GM12878 (cell line): ENCODE data around the gene DARS1. TPM values are rescaled to one million over a fixed set of nuclear protein-coding genes. Genes with fewer than 3 reads are reported as not detected.

ENCODE experiments used
- ATAC-seq: fragments of 200-7000 bp; cut with Tn5 transposase; 3 replicates; pipeline ENCODE4 v1.9.1; 2020; ENCODE audit warnings: mild to moderate bottlenecking, moderate library complexity
- BruUV-seq: library from RNA; stranded (reverse); fragments of 400-500 nt; replicated peaks from 2 replicates; lab custom pipeline; 2021; lab: Mats Ljungman, UMichigan
- CTCF ChIA-PET: fragments of 300-600 bp; sonication (Branson Sonifier 250); formaldehyde crosslinking; extraction: SDS; loops from one replicate; lab custom pipeline; 2021; ENCODE audit warnings: inconsistent platforms; lab: Yijun Ruan, JAX
- POLR2A ChIA-PET: fragments of 350-600 bp; formaldehyde crosslinking; extraction: SDS; loops from one replicate; lab custom pipeline; 2021; ENCODE audit warnings: inconsistent platforms; lab: Charles Lee
- RAD21 ChIA-PET: fragments of 300-600 bp; sonication (Branson Sonifier 250); formaldehyde crosslinking; loops from one replicate; lab custom pipeline; 2023; ENCODE audit warnings: antibody characterized with exemption; ENCODE audit not compliant: unreplicated experiment; lab: Charles Lee
- SMC1A ChIA-PET: fragments of 300-600 bp; sonication (Branson Sonifier 250); formaldehyde crosslinking; loops from one replicate; lab custom pipeline; 2023; ENCODE audit not compliant: unreplicated experiment, uncharacterized antibody; lab: Charles Lee
- DNase-seq: peaks from one replicate; pipeline ENCODE4 v3.0.0-alpha.2; 2011; ENCODE audit warnings: low read depth, low spot score
- FAIRE-seq: peaks from 3 replicates; lab custom pipeline; 2011; peaks lifted over from hg19 to GRCh38; lab: Jason Lieb, UNC
- H2AFZ ChIP-seq: 2 replicates; pipeline ENCODE4 v1.6.0; 2011; ENCODE audit warnings: low read depth, low read length, control low read depth; ENCODE audit not compliant: control insufficient read depth
- H3K27ac ChIP-seq: 2 replicates; pipeline ENCODE4 v1.5.1; 2011; ENCODE audit warnings: control low read depth; ENCODE audit not compliant: control insufficient read depth, insufficient read depth
- H3K27me3 ChIP-seq, 2 experiments: replicated peaks in 1 of 2; 2 replicates each; pipeline versions ENCODE4 v1.6.0 to v1.6.1; 2011; ENCODE audit warnings: low read length in 1 of 2; ENCODE audit not compliant: control insufficient read depth in 2 of 2, insufficient read depth in 2 of 2
- H3K36me3 ChIP-seq, 2 experiments: 2 replicates each; pipeline ENCODE4 v1.5.1; 2011; ENCODE audit warnings: low read length in 1 of 2; ENCODE audit not compliant: control insufficient read depth in 2 of 2, insufficient read depth in 2 of 2
- H3K4me1 ChIP-seq: 2 replicates; pipeline ENCODE4 v1.6.1; 2011; ENCODE audit warnings: mild to moderate bottlenecking, low read length, moderate library complexity, mixed read lengths; ENCODE audit not compliant: control insufficient read depth, insufficient read depth
- H3K4me2 ChIP-seq: 2 replicates; pipeline ENCODE4 v1.6.0; 2011; ENCODE audit warnings: control low read depth; ENCODE audit not compliant: control insufficient read depth, insufficient read depth
- H3K4me3 ChIP-seq: fragments of 200-600 bp; sonication (generic); 2 replicates; pipeline ENCODE4 v1.5.1; 2016
- H3K79me2 ChIP-seq: 2 replicates; pipeline ENCODE4 v1.6.0; 2011; ENCODE audit warnings: low read length; ENCODE audit not compliant: control insufficient read depth, insufficient read depth
- H3K9ac ChIP-seq: 2 replicates; pipeline ENCODE4 v1.8.0; 2011; ENCODE audit warnings: low read length, control low read depth, mixed read lengths; ENCODE audit not compliant: control insufficient read depth, insufficient read depth
- H3K9me3 ChIP-seq: replicated peaks from 3 replicates; pipeline ENCODE4 v1.5.1; 2011; ENCODE audit warnings: mild to moderate bottlenecking, low read length; ENCODE audit not compliant: control insufficient read depth, insufficient read depth
- H4K20me1 ChIP-seq: 2 replicates; pipeline ENCODE4 v1.6.0; 2011; ENCODE audit not compliant: control insufficient read depth, insufficient read depth
- BHLHE40 ChIP-seq, 2 experiments: fragments of 450-650 bp in 1 of 2; IDR thresholded peaks; 2 replicates each; pipeline ENCODE4 v1.6.1; 2011 to 2017; ENCODE audit warnings: low read depth in 2 of 2, borderline replicate concordance in 1 of 2, improper control_type of control experiment in 1 of 2, low read length in 1 of 2, mild to moderate bottlenecking in 1 of 2
- BRCA1 ChIP-seq: IDR thresholded peaks from 2 replicates; pipeline ENCODE4 v1.6.1; 2011; ENCODE audit warnings: low read depth, low read length, improper control_type of control experiment
- CEBPB ChIP-seq, 2 experiments: fragments of 150-350 bp in 1 of 2; IDR thresholded peaks; 2 replicates each; pipeline ENCODE4 v1.6.1; 2012 to 2014; ENCODE audit warnings: low read depth in 2 of 2, low read length in 2 of 2, borderline replicate concordance in 1 of 2, inconsistent platforms in 1 of 2
- FOS ChIP-seq: IDR thresholded peaks from 3 replicates; pipeline ENCODE4 v1.6.1; 2011; ENCODE audit warnings: borderline replicate concordance; ENCODE audit not compliant: insufficient read length; ENCODE audit errors: extremely low read depth
- HDAC6 ChIP-seq: fragments of 200-600 bp; sonication (generic); IDR thresholded peaks from one replicate; pipeline ENCODE4 v1.8.0; 2017; ENCODE audit warnings: antibody characterized with exemption; ENCODE audit not compliant: unreplicated experiment
- HSF1 ChIP-seq: fragments of 150-350 bp; IDR thresholded peaks from 2 replicates; pipeline ENCODE4 v1.6.1; 2014; ENCODE audit warnings: mild to moderate bottlenecking, low read depth, low read length
- IKZF1 ChIP-seq: fragments of 450-650 bp; conservative IDR thresholded peaks from 2 replicates; pipeline ENCODE4 v1.6.1; 2017; ENCODE audit warnings: antibody characterized with exemption, mild to moderate bottlenecking
- IRF4 ChIP-seq: IDR thresholded peaks from 2 replicates; pipeline ENCODE4 v1.6.1; 2011; ENCODE audit warnings: low read depth, low read length
- KDM1A ChIP-seq: fragments of 200-600 bp; sonication (generic); IDR thresholded peaks from 2 replicates; pipeline ENCODE4 v1.6.1; 2016; ENCODE audit warnings: borderline replicate concordance
- MEF2B ChIP-seq: fragments of 450-650 bp; IDR thresholded peaks from 2 replicates; pipeline ENCODE4 v1.6.1; 2018; ENCODE audit warnings: mild to moderate bottlenecking, moderate library complexity; ENCODE audit not compliant: partially characterized antibody, poor library complexity, severe bottlenecking
- MTA2 ChIP-seq: fragments of 450-650 bp; IDR thresholded peaks from 2 replicates; pipeline ENCODE4 v1.6.1; 2016; ENCODE audit warnings: low read depth, mild to moderate bottlenecking, moderate library complexity
- MTA3 ChIP-seq: IDR thresholded peaks from 2 replicates; pipeline ENCODE4 v1.6.1; 2012; ENCODE audit warnings: low read length, inconsistent platforms, borderline replicate concordance
- MYB ChIP-seq: fragments of 150-350 bp; IDR thresholded peaks from 2 replicates; pipeline ENCODE4 v1.6.1; 2014; ENCODE audit warnings: mild to moderate bottlenecking, low read depth, low read length, borderline replicate concordance
- PAX5 ChIP-seq: IDR thresholded peaks from 2 replicates; pipeline ENCODE4 v1.6.1; 2011; ENCODE audit warnings: low read depth, low read length, borderline replicate concordance
- POLR2AphosphoS2 ChIP-seq: IDR thresholded peaks from 2 replicates; pipeline ENCODE4 v1.6.1; 2011; ENCODE audit warnings: low read depth, mild to moderate bottlenecking, low read length, improper control_type of control experiment, moderate library complexity
- SMARCA5 ChIP-seq: fragments of 450-650 bp; IDR thresholded peaks from 2 replicates; pipeline ENCODE4 v1.6.1; 2017; ENCODE audit warnings: mild to moderate bottlenecking
- SREBF1 ChIP-seq: IDR thresholded peaks from 2 replicates; pipeline ENCODE4 v1.6.1; 2012; ENCODE audit warnings: mild to moderate bottlenecking, low read length
- TCF12 ChIP-seq: IDR thresholded peaks from 2 replicates; pipeline ENCODE4 v1.6.1; 2011; ENCODE audit warnings: low read depth, mild to moderate bottlenecking, low read length
- ZNF217 ChIP-seq: fragments of 450-650 bp; IDR thresholded peaks from 2 replicates; pipeline ENCODE4 v1.6.1; 2017; ENCODE audit warnings: antibody characterized with exemption, mild to moderate bottlenecking
- WGBS: methylation state at CpG from one replicate; pipeline ENCODE4 v1.1.6; 2016; ENCODE audit warnings: low lambda C conversion rate; ENCODE audit not compliant: insufficient replicate concordance, insufficient coverage; ENCODE audit errors: missing lambda C conversion rate; 5-methylcytosine and 5-hydroxymethylcytosine counted together
- in situ Hi-C: fragments of 300-500 bp; cut with MboI; formaldehyde crosslinking; loops from 9 replicates; pipeline ENCODE4 v1.14.3; 2018; ENCODE audit warnings: mixed read lengths
- intact Hi-C: fragments of 100-400 bp; cut with micrococcal nuclease; formaldehyde crosslinking; loops from one replicate; pipeline ENCODE4 v1.14.2; 2022; ENCODE audit not compliant: unreplicated experiment
- polyA plus RNA-seq, 11 experiments: library from polyadenylated mRNA; depleted of rRNA in 4 of 11; unstranded in 6 of 11; stranded (reverse) in 5 of 11; fragments of >200 nt; fragmentation: Nextera tagmentation in 4 of 11; fragmentation: Illumina TruSeq in 1 of 11; extraction: Ambion mirVana in 4 of 11; extraction: Trizol in 1 of 11; gene quantifications; 1 replicate in 1 of 11; 2 replicates in 10 of 11; pipeline versions ENCODE4 v1.2.1 to v1.2.3, GENCODE V29; 2011 to 2016; ENCODE audit warnings: inconsistent platforms in 2 of 11, missing spikeins in 2 of 11, low read depth in 1 of 11
- total RNA-seq, 4 experiments: library from RNA; depleted of rRNA in 3 of 4; stranded (reverse); fragments of >200 nt in 3 of 4; fragmentation: Illumina TruSeq in 1 of 4; extraction: Trizol in 1 of 4; gene quantifications; 2 replicates each; pipeline versions ENCODE4 v1.2.1 to v1.2.3, GENCODE V29; 2013 to 2021
- TF ChIP-seq, protein P1 (sequence below): IDR thresholded peaks from 2 replicates; pipeline ENCODE4 v1.6.1; 2012; ENCODE audit warnings: mild to moderate bottlenecking, low read depth, low read length

Gene DARS1
- total and polyA plus RNA-seq, 10 of the 15 experiments (the other 5 are each of a cell fraction or from before 2014, with no cell fraction given) = 91.0 to 387 (median 137) TPM

- no peaks in the 10 kb centered on the region for H3K9me3 ChIP-seq
- intact Hi-C loops = loop anchor here (1.0 to 5.0 kb wide), 6 partner anchors 33 to 397 kb away; no protein-coding TSS in a partner anchor
- in situ Hi-C loops = no loop called here
- peak overlapping the region; percentile 95 for H3K27ac ChIP-seq
- peaks cover 35% of the 10 kb centered on the region for H3K79me2 ChIP-seq
- FAIRE-seq (peak; percentile 52), ATAC-seq (peak; percentile 66), DNase-seq (peak; percentile 69)
- H3K27me3 ChIP-seq = no peaks in the 10 kb centered on the region
- peak overlapping the region; percentile 78 for H2AFZ ChIP-seq
- peak overlapping the region; percentile 88 for H3K4me3 ChIP-seq
- H3K36me3 ChIP-seq = peaks cover 0 to 3% of the 10 kb centered on the region in 2 experiments; a peak in 2 of 4 replicates
- H3K4me2 ChIP-seq = peak overlapping the region; percentile 55
- ChIA-PET RAD21 (interaction anchor here (0.6 to 6.8 kb wide), 26 partner anchors 11 to 398 kb away, joined by 3 to 88 read pairs (median 4); no protein-coding TSS in a partner anchor), POLR2A (interaction anchor here (1.0 to 8.9 kb wide), 18 partner anchors 8 to 455 kb away, joined by 3 to 68 read pairs (median 4); partner anchors contain the start of gene ZRANB3), CTCF (interaction anchor here (0.6 to 4.3 kb wide), 10 partner anchors 12 to 399 kb away, joined by 3 to 42 read pairs (median 4); no protein-coding TSS in a partner anchor), SMC1A (interaction anchor here (0.6 to 15.2 kb wide), 20 partner anchors 11 to 406 kb away, joined by 3 to 153 read pairs (median 4); no protein-coding TSS in a partner anchor)
- TSS peak; percentile 84 for BruUV-seq
- peaks cover 4% of the 10 kb centered on the region for H3K4me1 ChIP-seq
- peak overlapping the region; percentile 98 for H3K9ac ChIP-seq
- H4K20me1 ChIP-seq = no peaks in the 10 kb centered on the region
- 18% methylated on average over 19 of the region's 19 CpGs for WGBS
- TF ChIP-seq POLR2AphosphoS2 (0 out of 2 replicates have a peak, but pooled peaks have one; percentile 1), SMARCA5 (0 out of 2 replicates have a peak, but pooled peaks have one; percentile 49), MEF2B (no peak), BHLHE40 (IDR thresholded peaks at IDR 0.05; ENCODE audit: borderline replicate concordance in 1 of 2, low read depth in 2 of 2, low read length in 1 of 2) (no peak), PAX5 (no peak), HSF1 (0 out of 2 replicates have a peak, but pooled peaks have one; percentile 9), TCF12 (no peak), MYB (no peak), MTA2 (peak; percentile 64), KDM1A (no peak), ZNF217 (no peak), IRF4 (peak; percentile 37; the same call in 1 of the 2 replicates), FOS (no peak), BRCA1 (no peak), HDAC6 (no peak), CEBPB (IDR thresholded peaks at IDR 0.05; ENCODE audit: borderline replicate concordance in 1 of 2, low read depth in 2 of 2, low read length in 2 of 2) (no peak), IKZF1 (no peak; the same call in 1 of the 2 replicates), SREBF1 (no peak), MTA3 (no peak)
- TF ChIP-seq, protein P1, sequence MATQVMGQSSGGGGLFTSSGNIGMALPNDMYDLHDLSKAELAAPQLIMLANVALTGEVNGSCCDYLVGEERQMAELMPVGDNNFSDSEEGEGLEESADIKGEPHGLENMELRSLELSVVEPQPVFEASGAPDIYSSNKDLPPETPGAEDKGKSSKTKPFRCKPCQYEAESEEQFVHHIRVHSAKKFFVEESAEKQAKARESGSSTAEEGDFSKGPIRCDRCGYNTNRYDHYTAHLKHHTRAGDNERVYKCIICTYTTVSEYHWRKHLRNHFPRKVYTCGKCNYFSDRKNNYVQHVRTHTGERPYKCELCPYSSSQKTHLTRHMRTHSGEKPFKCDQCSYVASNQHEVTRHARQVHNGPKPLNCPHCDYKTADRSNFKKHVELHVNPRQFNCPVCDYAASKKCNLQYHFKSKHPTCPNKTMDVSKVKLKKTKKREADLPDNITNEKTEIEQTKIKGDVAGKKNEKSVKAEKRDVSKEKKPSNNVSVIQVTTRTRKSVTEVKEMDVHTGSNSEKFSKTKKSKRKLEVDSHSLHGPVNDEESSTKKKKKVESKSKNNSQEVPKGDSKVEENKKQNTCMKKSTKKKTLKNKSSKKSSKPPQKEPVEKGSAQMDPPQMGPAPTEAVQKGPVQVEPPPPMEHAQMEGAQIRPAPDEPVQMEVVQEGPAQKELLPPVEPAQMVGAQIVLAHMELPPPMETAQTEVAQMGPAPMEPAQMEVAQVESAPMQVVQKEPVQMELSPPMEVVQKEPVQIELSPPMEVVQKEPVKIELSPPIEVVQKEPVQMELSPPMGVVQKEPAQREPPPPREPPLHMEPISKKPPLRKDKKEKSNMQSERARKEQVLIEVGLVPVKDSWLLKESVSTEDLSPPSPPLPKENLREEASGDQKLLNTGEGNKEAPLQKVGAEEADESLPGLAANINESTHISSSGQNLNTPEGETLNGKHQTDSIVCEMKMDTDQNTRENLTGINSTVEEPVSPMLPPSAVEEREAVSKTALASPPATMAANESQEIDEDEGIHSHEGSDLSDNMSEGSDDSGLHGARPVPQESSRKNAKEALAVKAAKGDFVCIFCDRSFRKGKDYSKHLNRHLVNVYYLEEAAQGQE = no peak
Measured at GRCh38 chr2:135985826-135986393, 484 bp upstream of the DARS1 start.
